ENCODE results near the gene CD209.

- TF ChIP-seq POLR2A (IDR thresholded peaks at IDR 0.05) (no peak), CTCF (IDR thresholded peaks at IDR 0.05) (no peak)
Observed at GRCh38 chr19:7733376-7733775, 14.0 kb downstream of the CD209 start.
